ENCODE measurements around the gene RPTOR.

DNA sequence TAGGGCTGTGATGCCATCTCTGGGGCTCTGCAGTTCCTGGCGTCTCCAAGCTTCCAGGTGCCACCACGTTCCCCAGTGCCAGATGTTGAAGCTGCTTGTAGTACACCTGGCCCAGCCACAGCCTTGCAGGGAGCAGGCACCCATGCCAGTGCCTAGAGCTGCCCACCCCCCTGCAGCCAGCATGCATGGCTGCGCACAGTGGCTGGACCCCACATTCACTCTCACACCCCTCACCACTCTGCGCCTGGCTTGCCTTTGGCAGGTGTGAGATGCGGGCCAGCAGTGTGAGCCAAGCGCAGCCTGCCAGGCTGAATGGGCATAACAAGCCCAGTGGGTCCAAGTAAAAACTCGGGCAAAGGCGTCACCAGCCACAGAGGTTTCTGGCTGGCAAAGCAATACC, 371.6 kb downstream of the RPTOR start:
- TF ChIP-seq POLR2AphosphoS5 (IDR thresholded peaks at IDR 0.05; ENCODE audit: borderline replicate concordance, low read depth, low read length) (no peak), EZH2 (IDR thresholded peaks at IDR 0.05) (no peak), FOXP2 (optimal IDR thresholded peaks at IDR 0.05; ENCODE audit: control extremely low read depth, extremely low read length, insufficient read depth) (no peak)
